ENCODE results near the gene PPIP5K2.

- no peak for TF ChIP-seq CTCF (IDR thresholded peaks at IDR 0.05; ENCODE audit: low read depth, low read length)
- no peak for TF ChIP-seq POLR2A (IDR thresholded peaks at IDR 0.05; ENCODE audit: extremely low read depth, insufficient read length)
- no peak for TF ChIP-seq MAX (IDR thresholded peaks at IDR 0.05; ENCODE audit: low read depth, low read length)
Measured at GRCh38 chr5:103256178-103256577, 136.1 kb downstream of the PPIP5K2 start.
